Heart right ventricle (tissue), 16 donors: ENCODE results near the gene USB1. TPM values are rescaled to one million over a fixed set of nuclear protein-coding genes. Genes with fewer than 3 reads are reported as not detected.

Experiments used
- ATAC-seq, 8 donors: fragments of 200-7000 bp; cut with Tn5 transposase; one replicate each; pipeline ENCODE4 v1.9.1; 2020; ENCODE audit warnings: mild to moderate bottlenecking in 8 of 8, moderate library complexity in 8 of 8, moderate number of reproducible peaks in 1 of 8
- DNase-seq, 2 donors: peaks; one replicate each; pipeline ENCODE4 v3.0.0-alpha.2; 2020
- H3K27ac ChIP-seq, 10 donors: fragments of 200-600 bp; sonication (generic) in 2 of 10; one replicate each; pipeline versions ENCODE4 v1.5.0 to v1.8.0; 2020 to 2022; ENCODE audit warnings: mild to moderate bottlenecking in 3 of 10
- H3K27me3 ChIP-seq, 7 donors: fragments of 200-600 bp; one replicate each; pipeline ENCODE4 v1.8.0; 2021 to 2022; ENCODE audit warnings: mild to moderate bottlenecking in 2 of 7
- H3K36me3 ChIP-seq, 9 donors: fragments of 200-600 bp; sonication (generic) in 1 of 9; one replicate each; pipeline versions ENCODE4 v1.5.0 to v1.8.0; 2020 to 2022; ENCODE audit warnings: mild to moderate bottlenecking in 2 of 9
- H3K4me1 ChIP-seq, 9 donors: fragments of 200-600 bp; sonication (generic) in 1 of 9; one replicate each; pipeline versions ENCODE4 v1.5.0 to v1.8.0; 2020 to 2022; ENCODE audit warnings: mild to moderate bottlenecking in 4 of 9
- H3K4me3 ChIP-seq, 10 donors: fragments of 200-600 bp; sonication (generic) in 2 of 10; one replicate each; pipeline versions ENCODE4 v1.5.0 to v1.8.0; 2020 to 2022; ENCODE audit warnings: mild to moderate bottlenecking in 7 of 10, moderate library complexity in 2 of 10
- H3K9me3 ChIP-seq, 11 donors: fragments of 200-600 bp in 10 of 11; sonication (generic) in 2 of 11; one replicate each; pipeline versions ENCODE4 v1.5.0 to v1.8.0; 2013 to 2022; ENCODE audit warnings: mild to moderate bottlenecking in 2 of 11, control low read depth in 1 of 11, moderate library complexity in 1 of 11
- WGBS, 2 donors: extraction: QIAGEN DNeasy Blood & Tissue Kit; methylation state at CpG; one replicate each; pipeline ENCODE4 v1.1.7; 2013; ENCODE audit warnings: inconsistent platforms in 1 of 2; 5-methylcytosine and 5-hydroxymethylcytosine counted together
- intact Hi-C, 10 donors: fragments of 100-400 bp; cut with DNase I; formaldehyde crosslinking; loops; one replicate each; pipeline versions ENCODE4 v1.11.1 to v1.14.2; 2022
- polyA plus RNA-seq, 2 donors: library from polyadenylated mRNA; stranded (reverse); fragments of 200-250 nt; gene quantifications; one replicate each; pipeline ENCODE4 v1.2.3, GENCODE V29; 2013
- total RNA-seq, 10 donors: library from RNA; stranded (reverse); fragmentation: NEBNext Ultra II Directional in 3 of 10; extraction: Animal tissue kit (Norgen Biotek cat#: 25700) in 3 of 10; gene quantifications; one replicate each; pipeline versions ENCODE4 v1.2.1 to v1.2.4, GENCODE V29; 2021 to 2023
- TF ChIP-seq, protein P1 (sequence below), 9 donors: fragments of 200-600 bp; sonication (generic) in 2 of 9; IDR thresholded peaks; one replicate each; pipeline versions ENCODE4 v1.5.0 to v1.8.0; 2021 to 2022; ENCODE audit warnings: antibody characterized with exemption in 9 of 9, mild to moderate bottlenecking in 5 of 9, moderate library complexity in 1 of 9
- donor health status: Arrhythmogenic right ventricular cardiomyopathy.
- donor health status: ischemic (EF 13 %, LVEDD 7.1; RV severe dilation, severe dysfunction).
- donor health status: healthy with polysubstance abuse.
- donor health status: DM: no; HTN: yes; CAD: no.
- donor health status: DM: no; HTN: no; CAD: no.
- donor health status: ischemic (EF 25% LVEDD 6.9; RV normal size, moderate dysfunction).
- donor health status: ischemic (EF 25% LVEDD 5.7; RV mildly dilated, moderate dysfunction).
- donor health status: healthy.
- donor health status: DM: yes; HTN: yes; CAD: no.
- donor health status: Ischemic cardiomyopathy.
- donor health status: ischemic (EF 35%, LVEDD 5.7; RV mildly dilated, moderate dysfunction).
- donor health status: nonischemic (EF 11% LVEDD 7.7; RV severe dilation, severe dysfunction).
- donor health status: DM: yes; HTN: yes; CAD: no.
- donor health status: PGD.
- donor health status: ischemic (EF 29% LVEDD 5.4; RV normal size, mild dysfunction).
- donor health status: nonischemic (EF 23%, LVEDD 6.1; RV moderate dilation, normal function).

Gene USB1
- total and polyA plus RNA-seq, 12 donors: 21.1 to 44.3 (median 31.5) TPM

DNA sequence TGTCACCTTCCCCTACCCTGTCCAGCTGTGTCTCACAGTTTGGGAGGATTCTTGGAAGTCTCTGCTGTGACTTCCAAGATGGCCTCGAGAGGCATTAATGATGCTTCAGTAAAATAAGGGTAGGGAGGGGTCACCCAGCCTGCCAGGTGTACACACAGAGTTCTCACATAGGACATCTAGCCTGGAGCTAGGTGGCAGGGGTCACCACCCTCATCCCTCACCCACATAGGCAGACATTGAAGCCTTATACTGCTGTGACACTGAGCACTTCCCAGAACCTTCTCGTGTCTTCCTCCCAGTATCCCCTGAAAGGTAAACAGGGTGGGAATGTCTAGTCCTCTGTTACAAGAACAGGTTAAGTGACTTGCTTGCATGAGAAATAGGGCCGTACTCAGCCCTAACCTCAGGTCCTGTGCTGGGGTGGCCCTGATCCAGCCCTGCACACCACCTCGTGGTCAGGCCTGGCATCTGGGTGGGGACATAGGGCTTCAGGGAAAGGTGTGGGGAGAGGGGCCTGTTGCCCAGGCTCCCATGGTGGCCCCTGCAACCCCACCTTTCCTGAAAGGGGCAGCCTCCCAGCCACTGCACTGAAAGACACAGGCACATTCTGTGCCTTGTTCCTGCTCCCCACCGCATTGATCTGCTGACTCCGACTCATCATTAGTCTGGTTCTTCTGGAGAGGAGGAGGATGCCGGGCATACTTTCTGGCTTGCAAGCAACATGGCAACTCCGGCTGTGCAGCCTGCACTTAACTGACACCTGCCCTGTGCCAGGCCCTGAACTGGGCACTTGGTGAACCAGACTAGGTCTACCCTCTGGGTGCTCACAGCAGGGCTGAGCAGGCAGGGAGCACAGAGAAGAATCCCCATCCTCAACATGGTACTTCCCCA lies 20.7 kb downstream of the USB1 start:
- no peak overlapping the region for H3K4me3 ChIP-seq
- H3K27me3 ChIP-seq: peaks cover 0 to 30% (median 0%) of the 10 kb centered on the region in 7 donors
- ATAC-seq (no peak), DNase-seq (no peak)
- peaks cover 0 to 33% (median 0%) of the 10 kb centered on the region in 9 donors for H3K36me3 ChIP-seq
- H3K9me3 ChIP-seq: no peaks in the 10 kb centered on the region
- H3K27ac ChIP-seq: peak overlapping the region in 4 of 10 donors; percentile 9 to 96 (median 68)
- 66 to 68% methylated on average over 8 of the region's 8 CpGs for WGBS, 2 donors
- peaks cover 17 to 62% (median 50%) of the 10 kb centered on the region in 9 donors for H3K4me1 ChIP-seq
- intact Hi-C loops: loop anchor here (1.0 to 10.0 kb wide), 8 partner anchors 99 to 175 kb away; partner anchors contain the start of genes CSNK2A2 (in 5 of the 10) and CFAP20 (in 1 of the 10)
- TF ChIP-seq, protein P1, sequence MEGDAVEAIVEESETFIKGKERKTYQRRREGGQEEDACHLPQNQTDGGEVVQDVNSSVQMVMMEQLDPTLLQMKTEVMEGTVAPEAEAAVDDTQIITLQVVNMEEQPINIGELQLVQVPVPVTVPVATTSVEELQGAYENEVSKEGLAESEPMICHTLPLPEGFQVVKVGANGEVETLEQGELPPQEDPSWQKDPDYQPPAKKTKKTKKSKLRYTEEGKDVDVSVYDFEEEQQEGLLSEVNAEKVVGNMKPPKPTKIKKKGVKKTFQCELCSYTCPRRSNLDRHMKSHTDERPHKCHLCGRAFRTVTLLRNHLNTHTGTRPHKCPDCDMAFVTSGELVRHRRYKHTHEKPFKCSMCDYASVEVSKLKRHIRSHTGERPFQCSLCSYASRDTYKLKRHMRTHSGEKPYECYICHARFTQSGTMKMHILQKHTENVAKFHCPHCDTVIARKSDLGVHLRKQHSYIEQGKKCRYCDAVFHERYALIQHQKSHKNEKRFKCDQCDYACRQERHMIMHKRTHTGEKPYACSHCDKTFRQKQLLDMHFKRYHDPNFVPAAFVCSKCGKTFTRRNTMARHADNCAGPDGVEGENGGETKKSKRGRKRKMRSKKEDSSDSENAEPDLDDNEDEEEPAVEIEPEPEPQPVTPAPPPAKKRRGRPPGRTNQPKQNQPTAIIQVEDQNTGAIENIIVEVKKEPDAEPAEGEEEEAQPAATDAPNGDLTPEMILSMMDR (IDR thresholded peaks at IDR 0.05): no peak

DNA sequence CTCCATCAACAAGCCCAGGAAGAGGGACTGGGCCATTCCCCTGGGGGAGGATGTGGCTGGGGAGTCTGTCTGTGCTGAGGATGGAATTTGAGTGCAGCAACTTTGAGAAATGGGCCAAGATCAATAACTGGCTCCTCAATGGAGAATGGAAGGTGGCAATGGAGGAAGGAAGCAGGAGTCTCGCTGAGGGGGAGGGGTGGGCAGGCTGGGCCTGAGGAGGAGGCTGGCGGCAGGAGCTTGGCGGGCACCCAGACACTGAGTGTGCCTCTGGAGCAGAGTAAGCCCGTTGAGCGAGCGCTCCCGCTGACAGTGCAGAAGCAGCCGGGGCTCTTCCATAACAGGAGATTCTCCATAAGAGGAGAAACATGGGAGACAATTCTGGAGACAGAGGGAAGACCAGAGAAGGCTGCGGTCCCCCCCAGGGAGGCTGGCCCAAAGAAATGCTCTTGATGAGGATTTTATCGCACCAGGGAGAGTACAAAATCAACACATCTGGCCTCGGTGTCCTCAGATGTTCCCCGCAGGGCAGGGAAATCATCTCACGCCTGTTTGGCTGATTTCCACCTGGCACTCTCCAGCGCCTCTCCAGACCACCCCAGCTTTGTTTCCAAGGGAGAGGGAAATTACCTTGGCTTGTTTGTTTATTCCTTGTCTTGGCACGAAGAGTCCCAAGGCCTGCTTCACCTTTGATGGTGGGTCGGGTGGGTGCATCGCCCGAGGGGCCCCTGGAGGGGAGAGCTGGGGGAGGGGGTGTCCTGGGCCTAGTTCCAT lies 21.6 kb downstream of the USB1 start:
- Histone ChIP-seq H3K36me3 (peaks cover 0 to 24% (median 0%) of the 10 kb centered on the region in 9 donors), H3K27ac (peak overlapping the region in 9 of 10 donors; percentile 26 to 96 (median 59)), H3K4me3 (peak overlapping the region in 2 of 10 donors; percentile 7 to 11), H3K4me1 (peaks cover 17 to 70% (median 57%) of the 10 kb centered on the region in 9 donors), H3K9me3 (no peaks in the 10 kb centered on the region), H3K27me3 (peaks cover 0 to 39% (median 0%) of the 10 kb centered on the region in 7 donors)
- WGBS, 2 donors: 12 to 17% methylated on average over 18 of the region's 18 CpGs
- intact Hi-C loops: loop anchor here in 8 of 10 donors (2.0 to 10.0 kb wide), 6 partner anchors 100 to 175 kb away; partner anchors contain the start of genes CSNK2A2 (in 5 of the 8) and CFAP20 (in 1 of the 8)
- TF ChIP-seq, protein P1 (IDR thresholded peaks at IDR 0.05): no peak
- DNase-seq (peak; percentile 76 to 80), ATAC-seq (peak in 5 of 8 donors; percentile 42 to 57 (median 52))

DNA sequence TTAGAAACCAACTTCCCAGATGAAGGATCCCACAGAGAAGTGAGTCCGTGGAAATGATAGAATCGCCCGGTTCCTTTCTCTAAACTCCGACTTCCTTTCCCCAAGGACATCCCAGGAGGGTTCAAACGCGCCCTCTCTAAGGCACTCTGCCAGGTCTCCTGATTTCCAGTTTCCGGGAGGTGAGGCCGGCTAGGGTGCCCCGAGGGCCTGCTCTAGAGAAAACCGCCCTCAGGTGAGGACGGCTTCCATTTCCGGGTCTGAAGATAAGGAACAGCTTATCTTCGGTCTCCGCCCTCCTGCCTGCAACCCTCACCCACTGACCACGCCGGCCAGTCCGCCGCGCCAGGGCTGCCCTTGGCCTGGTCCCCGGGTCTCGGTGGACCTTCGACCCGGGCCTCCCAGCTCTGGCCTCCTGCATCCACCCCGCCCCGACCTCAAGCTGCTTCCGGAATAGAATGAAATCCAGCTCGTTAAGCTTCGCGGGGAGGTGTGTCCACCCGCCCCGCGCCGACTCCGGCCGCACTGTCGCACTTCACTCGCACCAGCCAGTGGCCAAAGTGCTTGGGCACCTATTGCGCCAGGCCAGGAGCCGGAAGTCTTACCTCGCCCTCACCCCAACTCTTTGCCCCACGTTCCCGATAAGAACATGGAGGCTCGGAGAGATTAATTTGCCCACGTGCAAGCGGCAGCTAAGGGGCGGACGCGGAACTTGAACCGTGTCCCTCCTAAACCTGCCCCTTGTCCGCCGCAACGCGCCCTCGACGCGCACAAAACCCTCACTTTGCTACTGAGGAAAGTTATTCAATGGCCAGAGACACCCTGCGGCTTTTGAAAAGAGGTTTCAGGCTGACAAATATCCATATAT lies 23.5 kb downstream of the USB1 start:
- Histone ChIP-seq H3K27ac (peak overlapping the region in 9 of 10 donors; percentile 72 to 99 (median 95)), H3K27me3 (peaks cover 0 to 43% (median 0%) of the 10 kb centered on the region in 7 donors), H3K9me3 (no peaks in the 10 kb centered on the region), H3K4me3 (peak overlapping the region; percentile 60 to 95 (median 89)), H3K4me1 (peaks cover 31 to 90% (median 72%) of the 10 kb centered on the region in 9 donors), H3K36me3 (peaks cover 0 to 6% (median 0%) of the 10 kb centered on the region in 9 donors)
- WGBS, 2 donors: 9 to 15% methylated on average over 57 of the region's 57 CpGs
- DNase-seq (peak in 1 of 2 donors; percentile 52), ATAC-seq (peak in 1 of 8 donors; percentile 3)
- TF ChIP-seq, protein P1 (IDR thresholded peaks at IDR 0.05): no peak
- intact Hi-C loops: loop anchor here in 7 of 10 donors (5.0 to 10.0 kb wide), 4 partner anchors 103 to 173 kb away; partner anchors contain the start of genes CSNK2A2 (in 5 of the 7) and CFAP20 (in 1 of the 7)
